ENCODE data around the gene GNAL. TPM values are rescaled to one million over a fixed set of nuclear protein-coding genes. Genes with fewer than 3 reads are reported as not detected.

The GNAL gene
- total RNA-seq, 1 experiment from 2014 or later = 0.44 TPM

DNA sequence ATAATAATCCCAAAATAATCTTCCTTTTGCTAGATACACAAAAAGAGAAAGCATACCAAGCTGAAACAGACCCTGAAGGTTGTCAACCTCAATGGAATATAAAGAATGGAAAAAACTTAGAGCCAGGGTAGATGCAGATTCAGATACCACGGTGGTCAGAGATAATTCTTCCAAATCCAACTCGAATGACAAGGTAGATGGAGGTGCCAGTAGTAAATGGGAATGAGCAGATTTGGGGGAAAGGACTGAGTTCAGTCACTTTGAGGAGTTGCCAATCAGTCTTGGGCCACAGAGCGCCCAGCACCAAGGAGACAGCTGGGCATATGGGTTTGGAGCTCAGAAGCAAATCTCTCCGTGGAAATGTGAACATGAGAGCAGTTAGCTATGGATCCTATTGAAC, 158.7 kb downstream of the GNAL start:
- in situ Hi-C loops (cut with HindIII; ENCODE audit: low pct_unique_long_range_greater_than_20kb, low sequenced_read_pairs) (no loop called here), intact Hi-C loops (cut with micrococcal nuclease; ENCODE audit: unreplicated experiment) (no loop called here)
- DNase-seq (ENCODE audit: low read depth, low spot score) (no peak), ATAC-seq (no peak)
- POLR2A ChIA-PET = no interaction called here
- BruUV-seq (replicated peaks) = no TSS peak
- Histone ChIP-seq H3K27me3 (ENCODE audit: control insufficient read depth, insufficient read depth, low read length) (no peaks in the 10 kb centered on the region), H3K4me3 (ENCODE audit: low read depth in 2 of 2, low read length in 2 of 2) (no peak overlapping the region), H3K27ac (ENCODE audit: low read length) (no peak overlapping the region), H3K36me3 (ENCODE audit: control insufficient read depth, insufficient read depth, low read length) (peaks cover 3% of the 10 kb centered on the region; the same call in 1 of the 2 replicates), H3K9me3 (ENCODE audit: control insufficient read depth, insufficient read depth, low read depth, low read length) (no peaks in the 10 kb centered on the region), H3K4me1 (ENCODE audit: control insufficient read depth, insufficient read depth, low read length) (peaks cover 6% of the 10 kb centered on the region)
- CTCF ChIA-PET = interaction anchor here (0.6 kb wide), 3 partner anchors 103 to 1541 kb away, joined by 3 to 5 read pairs (median 3); no protein-coding TSS in a partner anchor
- TF ChIP-seq, protein P1, sequence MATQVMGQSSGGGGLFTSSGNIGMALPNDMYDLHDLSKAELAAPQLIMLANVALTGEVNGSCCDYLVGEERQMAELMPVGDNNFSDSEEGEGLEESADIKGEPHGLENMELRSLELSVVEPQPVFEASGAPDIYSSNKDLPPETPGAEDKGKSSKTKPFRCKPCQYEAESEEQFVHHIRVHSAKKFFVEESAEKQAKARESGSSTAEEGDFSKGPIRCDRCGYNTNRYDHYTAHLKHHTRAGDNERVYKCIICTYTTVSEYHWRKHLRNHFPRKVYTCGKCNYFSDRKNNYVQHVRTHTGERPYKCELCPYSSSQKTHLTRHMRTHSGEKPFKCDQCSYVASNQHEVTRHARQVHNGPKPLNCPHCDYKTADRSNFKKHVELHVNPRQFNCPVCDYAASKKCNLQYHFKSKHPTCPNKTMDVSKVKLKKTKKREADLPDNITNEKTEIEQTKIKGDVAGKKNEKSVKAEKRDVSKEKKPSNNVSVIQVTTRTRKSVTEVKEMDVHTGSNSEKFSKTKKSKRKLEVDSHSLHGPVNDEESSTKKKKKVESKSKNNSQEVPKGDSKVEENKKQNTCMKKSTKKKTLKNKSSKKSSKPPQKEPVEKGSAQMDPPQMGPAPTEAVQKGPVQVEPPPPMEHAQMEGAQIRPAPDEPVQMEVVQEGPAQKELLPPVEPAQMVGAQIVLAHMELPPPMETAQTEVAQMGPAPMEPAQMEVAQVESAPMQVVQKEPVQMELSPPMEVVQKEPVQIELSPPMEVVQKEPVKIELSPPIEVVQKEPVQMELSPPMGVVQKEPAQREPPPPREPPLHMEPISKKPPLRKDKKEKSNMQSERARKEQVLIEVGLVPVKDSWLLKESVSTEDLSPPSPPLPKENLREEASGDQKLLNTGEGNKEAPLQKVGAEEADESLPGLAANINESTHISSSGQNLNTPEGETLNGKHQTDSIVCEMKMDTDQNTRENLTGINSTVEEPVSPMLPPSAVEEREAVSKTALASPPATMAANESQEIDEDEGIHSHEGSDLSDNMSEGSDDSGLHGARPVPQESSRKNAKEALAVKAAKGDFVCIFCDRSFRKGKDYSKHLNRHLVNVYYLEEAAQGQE (IDR thresholded peaks at IDR 0.05; ENCODE audit: insufficient read depth in 1 of 2, low read depth in 2 of 2, low read length in 1 of 2) = no peak
- TF ChIP-seq TCF7L2 (IDR thresholded peaks at IDR 0.05; ENCODE audit: low read depth, low read length) (no peak), SIN3A (IDR thresholded peaks at IDR 0.05; ENCODE audit: borderline replicate concordance, insufficient read depth, low read depth, low read length) (no peak), POLR2AphosphoS5 (IDR thresholded peaks at IDR 0.05; ENCODE audit: low read depth, low read length) (no peak)
- TF ChIP-seq, protein P2, sequence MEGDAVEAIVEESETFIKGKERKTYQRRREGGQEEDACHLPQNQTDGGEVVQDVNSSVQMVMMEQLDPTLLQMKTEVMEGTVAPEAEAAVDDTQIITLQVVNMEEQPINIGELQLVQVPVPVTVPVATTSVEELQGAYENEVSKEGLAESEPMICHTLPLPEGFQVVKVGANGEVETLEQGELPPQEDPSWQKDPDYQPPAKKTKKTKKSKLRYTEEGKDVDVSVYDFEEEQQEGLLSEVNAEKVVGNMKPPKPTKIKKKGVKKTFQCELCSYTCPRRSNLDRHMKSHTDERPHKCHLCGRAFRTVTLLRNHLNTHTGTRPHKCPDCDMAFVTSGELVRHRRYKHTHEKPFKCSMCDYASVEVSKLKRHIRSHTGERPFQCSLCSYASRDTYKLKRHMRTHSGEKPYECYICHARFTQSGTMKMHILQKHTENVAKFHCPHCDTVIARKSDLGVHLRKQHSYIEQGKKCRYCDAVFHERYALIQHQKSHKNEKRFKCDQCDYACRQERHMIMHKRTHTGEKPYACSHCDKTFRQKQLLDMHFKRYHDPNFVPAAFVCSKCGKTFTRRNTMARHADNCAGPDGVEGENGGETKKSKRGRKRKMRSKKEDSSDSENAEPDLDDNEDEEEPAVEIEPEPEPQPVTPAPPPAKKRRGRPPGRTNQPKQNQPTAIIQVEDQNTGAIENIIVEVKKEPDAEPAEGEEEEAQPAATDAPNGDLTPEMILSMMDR (IDR thresholded peaks at IDR 0.05) = no peak

DNA sequence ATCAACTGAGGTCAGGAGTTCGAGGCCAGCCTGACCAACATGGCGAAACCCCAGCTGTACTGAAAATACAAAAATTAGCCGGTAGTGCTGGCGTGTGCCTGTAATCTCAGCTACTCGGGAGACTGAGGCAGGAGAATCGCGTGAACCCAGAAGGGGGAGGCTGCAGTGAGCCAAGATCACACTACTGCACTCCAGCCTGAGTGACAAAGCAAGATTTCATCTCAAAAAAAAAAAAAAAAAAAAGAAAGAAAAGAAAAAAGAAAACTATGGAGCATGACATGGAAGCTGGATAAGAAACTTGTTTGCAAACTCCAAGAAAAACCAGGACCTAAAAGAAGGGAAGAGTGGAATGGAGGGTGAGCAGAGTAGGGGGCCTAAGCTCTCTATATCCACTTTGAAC, 160.2 kb downstream of the GNAL start:
- CTCF ChIA-PET = no interaction called here
- POLR2A ChIA-PET = interaction anchor here (0.5 kb wide), 1 partner anchor 426 kb away, joined by 8 read pairs; no protein-coding TSS in a partner anchor
- intact Hi-C loops (cut with micrococcal nuclease; ENCODE audit: unreplicated experiment) = no loop called here
- in situ Hi-C loops (cut with HindIII; ENCODE audit: low pct_unique_long_range_greater_than_20kb, low sequenced_read_pairs) = no loop called here
- no peak for ATAC-seq
- Histone ChIP-seq H3K4me3 (ENCODE audit: low read depth in 2 of 2, low read length in 2 of 2) (no peak overlapping the region), H3K27me3 (ENCODE audit: control insufficient read depth, insufficient read depth, low read length) (no peaks in the 10 kb centered on the region), H3K36me3 (ENCODE audit: control insufficient read depth, insufficient read depth, low read length) (peaks cover 3% of the 10 kb centered on the region; the same call in 1 of the 2 replicates), H3K9me3 (ENCODE audit: control insufficient read depth, insufficient read depth, low read depth, low read length) (no peaks in the 10 kb centered on the region), H3K4me1 (ENCODE audit: control insufficient read depth, insufficient read depth, low read length) (peaks cover 12% of the 10 kb centered on the region), H3K27ac (ENCODE audit: low read length) (no peak overlapping the region)
- TF ChIP-seq SIN3A (IDR thresholded peaks at IDR 0.05; ENCODE audit: borderline replicate concordance, insufficient read depth, low read depth, low read length) = no peak
- no peak for TF ChIP-seq TCF7L2 (IDR thresholded peaks at IDR 0.05; ENCODE audit: low read depth, low read length)
- TF ChIP-seq, protein P2 (IDR thresholded peaks at IDR 0.05) = no peak
- BruUV-seq (replicated peaks) = no TSS peak
- DNase-seq (ENCODE audit: low read depth, low spot score) = no peak

All from Panc1 (cell line).